COLO829 (cell line): ENCODE data around the gene PNMA6E.

Experiments
- DNase-seq: peaks from one replicate; pipeline ENCODE4 v3.0.0; 2012; ENCODE audit warnings: low spot score

PNMA6E gene

GRCh38 chrX:153435845-153436244 lies 34.7 kb upstream of the PNMA6E start:
- DNase-seq: no peak

GRCh38 chrX:153434801-153435200 lies 33.7 kb upstream of the PNMA6E start:
- DNase-seq: no peak

- DNase-seq: no peak
Measured at GRCh38 chrX:153433781-153434285, 32.7 kb upstream of the PNMA6E start.

DNA sequence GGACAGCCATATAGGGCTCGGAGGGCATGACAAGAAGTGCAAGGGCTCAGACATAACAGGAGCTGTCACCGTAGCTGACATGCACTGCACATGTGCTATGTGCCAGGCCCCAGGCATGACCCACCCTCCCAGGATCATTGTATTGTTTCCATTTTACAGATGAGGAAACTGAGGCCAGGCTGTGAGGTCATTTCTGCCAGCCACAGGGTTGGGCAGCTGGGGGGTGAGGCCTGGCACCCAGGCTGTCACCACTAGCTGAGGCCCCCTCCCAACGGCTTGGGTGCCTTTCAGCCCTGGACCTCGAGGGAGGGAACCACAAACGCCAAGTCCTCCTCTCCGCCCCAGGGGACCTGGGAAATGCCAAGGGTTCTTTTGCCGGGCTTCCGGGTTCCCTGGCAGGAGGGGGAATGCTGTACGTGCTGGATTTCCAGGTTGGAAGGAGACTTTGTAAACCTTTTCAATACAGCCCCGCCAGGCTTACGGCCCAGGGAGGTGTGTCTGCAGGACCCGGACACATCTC lies 32.1 kb upstream of the PNMA6E start:
- DNase-seq: no peak

DNA sequence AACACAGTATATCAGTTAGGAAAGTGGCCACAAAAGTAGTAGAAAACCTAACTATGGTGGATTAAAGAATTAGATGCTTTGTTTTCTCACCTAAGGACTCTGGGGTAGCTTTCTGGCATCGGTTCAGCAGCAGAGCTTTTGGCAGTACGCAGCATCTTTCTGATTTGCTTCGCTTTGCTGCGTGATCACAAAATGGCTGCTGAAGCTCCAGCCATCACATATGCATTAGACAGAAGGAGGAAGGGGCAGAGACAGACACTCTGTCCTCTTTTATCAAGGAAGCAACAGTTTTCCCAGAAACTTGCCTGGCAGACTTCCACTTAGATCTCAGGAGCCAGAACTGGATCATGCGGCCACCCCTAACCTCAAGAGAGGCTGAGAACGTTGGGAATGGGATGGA lies 29.6 kb upstream of the PNMA6E start:
- no peak for DNase-seq

- DNase-seq: no peak
Measured at GRCh38 chrX:153426204-153426603, 25.1 kb upstream of the PNMA6E start.

DNA sequence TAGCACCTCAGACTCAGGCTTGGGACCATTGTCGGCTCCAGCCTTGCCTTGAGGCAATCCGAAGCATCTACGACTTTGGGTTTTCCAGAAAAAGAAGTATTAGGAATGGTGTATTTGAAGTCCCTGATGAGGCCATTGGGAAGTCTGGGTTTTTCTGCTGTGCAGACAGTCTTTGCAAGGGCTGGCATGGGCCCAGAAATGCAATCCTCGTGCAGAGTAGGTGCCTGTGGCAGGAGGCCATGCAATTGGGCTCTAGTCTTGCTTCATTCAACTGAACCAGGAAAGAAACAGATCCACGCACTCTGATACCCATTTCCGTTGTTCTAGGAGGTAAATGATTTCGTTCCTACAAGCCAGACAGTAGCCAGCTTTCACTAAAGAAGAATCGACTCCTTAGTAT lies 22.5 kb upstream of the PNMA6E start:
- DNase-seq: no peak

DNA sequence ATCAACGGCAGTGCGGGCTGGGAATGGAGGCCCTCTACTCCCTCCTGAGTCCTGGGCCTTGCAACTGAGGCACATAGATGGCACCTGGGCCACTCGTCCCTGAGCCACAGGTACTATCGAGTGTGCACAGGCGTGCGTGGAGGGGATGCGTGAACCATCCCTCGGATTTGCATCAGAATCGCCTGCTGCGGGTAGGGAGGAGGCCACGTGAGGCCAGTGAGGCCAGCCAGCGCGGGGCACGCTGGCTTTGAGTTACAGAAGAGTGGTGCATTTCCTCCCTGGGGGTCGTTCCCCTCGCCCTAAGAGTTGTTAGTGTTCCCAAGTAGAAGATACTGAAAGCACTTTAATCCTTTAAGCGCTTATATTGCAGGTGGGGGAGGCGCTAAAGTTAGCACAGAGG lies 20.7 kb upstream of the PNMA6E start:
- no peak for DNase-seq

- DNase-seq: no peak
Measured at GRCh38 chrX:153420851-153421599, 19.9 kb upstream of the PNMA6E start.

GRCh38 chrX:153417637-153418036 lies 16.5 kb upstream of the PNMA6E start:
- no peak for DNase-seq

GRCh38 chrX:153416781-153417450 lies 15.8 kb upstream of the PNMA6E start:
- DNase-seq: no peak

DNA sequence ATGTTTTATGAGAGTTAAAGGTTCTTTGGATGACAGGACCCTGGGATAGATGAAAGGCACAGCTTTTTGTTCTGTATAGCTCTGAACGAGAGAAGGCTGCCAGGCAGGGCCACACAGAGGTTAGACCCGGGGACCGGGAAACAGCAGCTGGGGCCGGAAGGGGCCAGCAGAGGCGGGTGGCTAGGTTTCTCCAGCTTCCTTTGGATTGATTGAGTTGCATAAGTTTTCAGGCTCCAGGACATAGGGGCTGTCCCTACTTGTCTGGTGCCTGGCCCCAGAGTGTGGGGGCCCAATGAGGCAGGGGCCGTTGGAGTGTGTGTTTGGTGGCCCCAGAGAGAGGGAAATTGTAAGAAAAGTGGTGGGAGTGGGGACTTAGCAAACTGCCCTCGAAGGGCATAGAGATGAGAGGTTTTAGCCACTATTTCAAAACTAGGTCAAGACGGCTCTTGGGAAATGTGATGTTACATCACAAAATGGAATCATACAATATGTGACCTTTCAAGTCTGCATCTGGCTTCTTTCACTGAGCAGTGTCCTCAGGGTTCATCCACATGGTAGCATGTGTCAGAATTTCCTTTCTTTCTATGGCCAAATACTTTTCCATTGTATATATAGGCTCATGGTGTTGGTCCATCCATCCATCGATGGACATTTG lies 13.8 kb upstream of the PNMA6E start:
- DNase-seq: no peak

DNA sequence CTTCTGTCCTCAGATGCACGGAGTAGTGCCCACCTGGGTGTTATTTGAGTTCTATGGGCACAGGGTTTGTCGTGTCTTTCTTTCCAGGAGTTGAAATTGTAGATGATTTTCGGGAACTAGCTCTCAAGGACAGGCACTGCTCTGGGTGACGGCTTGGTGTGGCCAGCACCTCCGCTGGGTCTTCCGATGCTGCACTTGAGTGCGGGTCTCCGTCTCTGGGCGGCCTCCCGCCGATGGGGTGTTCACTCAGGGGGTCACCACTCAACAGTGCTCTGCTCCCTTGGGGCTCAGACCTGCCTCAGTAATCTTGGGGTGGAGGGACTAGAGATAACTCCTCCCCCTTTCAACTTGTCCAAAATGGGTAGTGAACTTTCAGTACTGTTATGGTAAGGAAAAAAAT lies 12.6 kb upstream of the PNMA6E start:
- no peak for DNase-seq

- no peak for DNase-seq
Measured at GRCh38 chrX:153412746-153413720, 11.9 kb upstream of the PNMA6E start.

GRCh38 chrX:153411988-153412574 lies 10.9 kb upstream of the PNMA6E start:
- no peak for DNase-seq

- DNase-seq: no peak
Measured at GRCh38 chrX:153411255-153411987, 10.3 kb upstream of the PNMA6E start, which contains the start of gene ZFP92. TSS of gene ZFP92 (plus strand) at chrX:153411472. CDS start at chrX:153418323, 6,851 bp downstream.

- no peak for DNase-seq
Measured at GRCh38 chrX:153410888-153411254, 9.7 kb upstream of the PNMA6E start.

DNA sequence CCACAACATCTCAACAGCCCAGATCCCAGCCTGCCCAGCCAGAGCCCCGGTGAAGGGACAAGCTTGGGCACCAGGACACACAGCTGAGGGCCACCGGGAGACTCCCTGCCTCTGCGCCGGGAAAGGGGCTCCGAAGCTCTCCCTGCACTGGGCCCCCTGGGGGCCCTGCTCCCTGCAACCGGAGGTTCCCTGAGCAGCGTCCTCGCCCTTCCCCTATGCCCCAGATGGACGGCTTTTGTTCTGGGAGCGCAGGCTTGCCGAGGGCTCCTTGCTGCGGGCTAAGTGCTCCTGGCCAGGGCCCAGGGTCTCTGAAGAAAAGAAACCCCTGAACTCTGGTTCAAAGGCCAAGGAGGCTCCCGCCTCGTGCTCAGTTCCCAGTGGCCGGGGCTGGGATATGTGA lies 9.2 kb upstream of the PNMA6E start:
- DNase-seq: no peak

- no peak for DNase-seq
Measured at GRCh38 chrX:153409414-153410101, 8.4 kb upstream of the PNMA6E start.

GRCh38 chrX:153408871-153409351 lies 7.8 kb upstream of the PNMA6E start:
- no peak for DNase-seq
